Keratinocyte (primary cell): ENCODE results near the gene IGFL1.

Experiments used
- EZH2 ChIP-seq: IDR thresholded peaks from one replicate; pipeline ENCODE4 v1.6.1; 2012; ENCODE audit warnings: inconsistent platforms, mild to moderate bottlenecking, low read length, moderate library complexity
- TF ChIP-seq, protein P1 (sequence below), 3 experiments: IDR thresholded peaks in 1 of 3; conservative IDR thresholded peaks in 1 of 3; optimal IDR thresholded peaks in 1 of 3; 2 replicates in 2 of 3; 3 replicates in 1 of 3; pipeline versions ENCODE3 to v1.5.1; 2011; ENCODE audit warnings: low read length in 3 of 3, mild to moderate bottlenecking in 3 of 3, moderate library complexity in 2 of 3, control low read depth in 1 of 3, inconsistent platforms in 1 of 3; ENCODE audit not compliant: insufficient read depth in 2 of 3; ENCODE audit errors: extremely low read depth in 1 of 3

DNA sequence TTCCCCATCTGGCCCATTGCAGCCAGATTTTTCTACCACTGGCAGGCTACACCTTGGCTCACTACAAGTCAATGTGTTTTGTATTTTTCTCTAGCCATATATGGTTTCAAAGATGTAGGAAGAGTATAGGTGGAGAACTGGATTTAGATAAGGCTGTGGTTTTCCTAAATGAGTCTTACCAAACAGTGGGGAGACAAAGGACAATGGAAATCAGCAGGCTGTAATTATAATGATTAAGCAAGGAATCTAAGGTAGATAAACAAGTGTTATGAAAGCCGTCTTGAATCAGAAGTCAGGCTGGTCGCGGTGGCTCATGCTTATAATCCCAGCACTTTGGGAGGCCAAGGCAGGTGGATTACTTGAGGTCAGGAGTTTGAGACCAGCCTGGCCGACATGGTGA is 11.2 kb downstream of the IGFL1 start:
- TF ChIP-seq, protein P1, sequence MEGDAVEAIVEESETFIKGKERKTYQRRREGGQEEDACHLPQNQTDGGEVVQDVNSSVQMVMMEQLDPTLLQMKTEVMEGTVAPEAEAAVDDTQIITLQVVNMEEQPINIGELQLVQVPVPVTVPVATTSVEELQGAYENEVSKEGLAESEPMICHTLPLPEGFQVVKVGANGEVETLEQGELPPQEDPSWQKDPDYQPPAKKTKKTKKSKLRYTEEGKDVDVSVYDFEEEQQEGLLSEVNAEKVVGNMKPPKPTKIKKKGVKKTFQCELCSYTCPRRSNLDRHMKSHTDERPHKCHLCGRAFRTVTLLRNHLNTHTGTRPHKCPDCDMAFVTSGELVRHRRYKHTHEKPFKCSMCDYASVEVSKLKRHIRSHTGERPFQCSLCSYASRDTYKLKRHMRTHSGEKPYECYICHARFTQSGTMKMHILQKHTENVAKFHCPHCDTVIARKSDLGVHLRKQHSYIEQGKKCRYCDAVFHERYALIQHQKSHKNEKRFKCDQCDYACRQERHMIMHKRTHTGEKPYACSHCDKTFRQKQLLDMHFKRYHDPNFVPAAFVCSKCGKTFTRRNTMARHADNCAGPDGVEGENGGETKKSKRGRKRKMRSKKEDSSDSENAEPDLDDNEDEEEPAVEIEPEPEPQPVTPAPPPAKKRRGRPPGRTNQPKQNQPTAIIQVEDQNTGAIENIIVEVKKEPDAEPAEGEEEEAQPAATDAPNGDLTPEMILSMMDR (optimal IDR thresholded peaks at IDR 0.05 in 1 of 3, IDR thresholded peaks at IDR 0.05 in 1 of 3, conservative IDR thresholded peaks at IDR 0.05 in 1 of 3; ENCODE audit: extremely low read depth in 1 of 3, insufficient read depth in 2 of 3, low read length in 3 of 3): no peak
- TF ChIP-seq EZH2: no peak
